Transverse colon (tissue), 4 donors: ENCODE measurements around the gene MDGA2.

Source experiments
- CTCF ChIP-seq, 5 experiments: fragments of 200-600 bp in 3 of 5; fragments of 450-650 bp in 2 of 5; sonication (generic) in 3 of 5; IDR thresholded peaks; 1 replicate in 2 of 5; 2 replicates in 3 of 5; pipeline ENCODE4 v1.5.1; 2016 to 2017; ENCODE audit warnings: antibody characterized with exemption in 5 of 5, inconsistent platforms in 3 of 5, mild to moderate bottlenecking in 2 of 5, moderate library complexity in 1 of 5
- POLR2A ChIP-seq: fragments of 450-650 bp; IDR thresholded peaks from one replicate; pipeline ENCODE4 v1.6.1; 2016; ENCODE audit warnings: antibody characterized with exemption, mild to moderate bottlenecking, moderate library complexity
- POLR2AphosphoS5 ChIP-seq, 3 donors: sonication (generic); formaldehyde crosslinking; IDR thresholded peaks; one replicate each; pipeline ENCODE4 v1.6.1; 2016; ENCODE audit warnings: antibody characterized with exemption in 3 of 3

- no peak for TF ChIP-seq CTCF (IDR thresholded peaks at IDR 0.05)
- no peak for TF ChIP-seq POLR2AphosphoS5 (IDR thresholded peaks at IDR 0.05)
- TF ChIP-seq POLR2A, result no peak
Observed at GRCh38 chr14:46887144-46887543, 788.3 kb downstream of the MDGA2 start.
